HG03064 (cell line): ENCODE data around the gene SNIP1.
"Not testable (repeated sequence)": the region's sequence is repeated elsewhere in the genome, so short reads cannot be mapped to it uniquely, and the experiment has no call there.

Experiments used
- ATAC-seq: cut with Tn5 transposase; IDR thresholded peaks from one replicate; pipeline ENCODE4 v1.9.1; 2021; ENCODE audit warnings: low read depth; ENCODE audit not compliant: unreplicated experiment

SNIP1 gene

GRCh38 chr1:37560401-37561132, 6.5 kb upstream of the SNIP1 start:
- ATAC-seq, result no peak

GRCh38 chr1:37559957-37560379, 5.9 kb upstream of the SNIP1 start:
- ATAC-seq, result not testable (repeated sequence)

GRCh38 chr1:37559080-37559479, 5.0 kb upstream of the SNIP1 start:
- ATAC-seq, result no peak

- ATAC-seq, result no peak
These were observed 4.3 kb upstream of the SNIP1 start for GRCh38 chr1:37558411-37558810.

GRCh38 chr1:37557402-37557801, 3.3 kb upstream of the SNIP1 start:
- no peak for ATAC-seq

GRCh38 chr1:37556712-37557196, 2.7 kb upstream of the SNIP1 start, which contains the start of gene DNALI1:
Gene DNALI1, plus strand, starts transcription at chr1:37556940. Its CDS starts 55 bp downstream, at chr1:37556995.
- no peak for ATAC-seq

- no peak for ATAC-seq
These were observed 531 bp downstream of the SNIP1 start for GRCh38 chr1:37553598-37553926.

- ATAC-seq, result no peak
These were observed 4.8 kb downstream of the SNIP1 start for GRCh38 chr1:37549341-37549740.

- ATAC-seq, result no peak
These were observed 9.1 kb downstream of the SNIP1 start for GRCh38 chr1:37545019-37545418.

- no peak for ATAC-seq
These were observed 9.6 kb downstream of the SNIP1 start for GRCh38 chr1:37544530-37544929.

- ATAC-seq, result no peak
These were observed 13.9 kb downstream of the SNIP1 start for GRCh38 chr1:37540036-37540785.

GRCh38 chr1:37539154-37539553, 14.9 kb downstream of the SNIP1 start:
- not testable (repeated sequence) for ATAC-seq

GRCh38 chr1:37537378-37537777, 16.7 kb downstream of the SNIP1 start:
- no peak for ATAC-seq

- no peak for ATAC-seq
These were observed 20.6 kb downstream of the SNIP1 start for GRCh38 chr1:37533317-37534093.

- not testable (repeated sequence) for ATAC-seq
These were observed 21.5 kb downstream of the SNIP1 start for GRCh38 chr1:37532418-37533156.

- not testable (repeated sequence) for ATAC-seq
These were observed 24.2 kb downstream of the SNIP1 start for GRCh38 chr1:37529888-37530287.

- no peak for ATAC-seq
These were observed 34.5 kb downstream of the SNIP1 start for GRCh38 chr1:37519613-37520012.

GRCh38 chr1:37518929-37519328, 35.2 kb downstream of the SNIP1 start:
- not testable (repeated sequence) for ATAC-seq

GRCh38 chr1:37518241-37518640, 35.9 kb downstream of the SNIP1 start:
- ATAC-seq, result not testable (repeated sequence)

GRCh38 chr1:37517569-37517968, 36.5 kb downstream of the SNIP1 start:
- no peak for ATAC-seq
